Measurements from ENCODE around the gene NDRG3. TPM values are rescaled to one million over a fixed set of nuclear protein-coding genes. Genes with fewer than 3 reads are reported as not detected.
"Not testable (repeated sequence)": the region's sequence is repeated elsewhere in the genome, so short reads cannot be mapped to it uniquely, and the experiment has no call there.

The NDRG3 gene
- polyA plus RNA-seq, 1 experiment, result 28.5 TPM

GRCh38 chr20:36712775-36713174 is 33.1 kb downstream of the NDRG3 start:
- no peak for TF ChIP-seq CTCF (IDR thresholded peaks at IDR 0.05; ENCODE audit: insufficient read depth, low read depth, low read length)
- H3K27me3 ChIP-seq (ENCODE audit: control insufficient read depth, insufficient read depth, low read length), result no peaks in the 10 kb centered on the region
- CTCF ChIA-PET, result interaction anchor here (1.0 kb wide), 1 partner anchor 96 kb away, joined by 3 read pairs; no protein-coding TSS in a partner anchor
- peaks cover 2% of the 10 kb centered on the region; the same call in 1 of the 2 replicates for H3K36me3 ChIP-seq (ENCODE audit: control insufficient read depth, insufficient read depth, low read length)
- no peak overlapping the region for H3K4me3 ChIP-seq (ENCODE audit: low read depth, low read length)
- DNase-seq (ENCODE audit: low read depth), result no peak
- POLR2A ChIA-PET, result no interaction called here

- TF ChIP-seq CTCF (IDR thresholded peaks at IDR 0.05; ENCODE audit: insufficient read depth, low read depth, low read length), result no peak
- Histone ChIP-seq H3K36me3 (ENCODE audit: control insufficient read depth, insufficient read depth, low read length) (no peaks in the 10 kb centered on the region), H3K27me3 (ENCODE audit: control insufficient read depth, insufficient read depth, low read length) (no peaks in the 10 kb centered on the region), H3K4me3 (ENCODE audit: low read depth, low read length) (no peak overlapping the region)
- ChIA-PET CTCF (no interaction called here), POLR2A (no interaction called here)
- DNase-seq (ENCODE audit: low read depth), result no peak
Measured at GRCh38 chr20:36709126-36709525, 36.8 kb downstream of the NDRG3 start.

DNA sequence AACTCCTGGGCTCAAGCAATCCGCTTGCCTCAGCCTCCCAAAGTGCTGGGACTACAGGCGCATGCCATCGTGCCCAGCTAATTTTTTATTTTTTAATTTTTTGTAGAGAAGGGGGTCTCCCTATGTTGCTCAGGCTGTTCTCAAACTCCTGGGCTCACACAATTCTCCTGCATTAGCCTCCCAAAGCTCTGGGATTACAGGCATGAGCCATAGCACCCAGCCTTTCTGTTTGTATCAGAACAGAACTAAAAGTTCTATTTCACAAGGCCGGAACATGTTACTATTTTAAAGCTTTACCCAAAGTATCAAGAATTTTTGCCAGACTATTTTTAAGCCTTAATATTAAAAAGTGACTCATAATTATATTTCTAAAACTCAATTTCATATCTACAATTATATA is 42.4 kb downstream of the NDRG3 start:
- Histone ChIP-seq H3K27me3 (ENCODE audit: control insufficient read depth, insufficient read depth, low read length) (no peaks in the 10 kb centered on the region), H3K4me3 (ENCODE audit: low read depth, low read length) (no peak overlapping the region), H3K36me3 (ENCODE audit: control insufficient read depth, insufficient read depth, low read length) (no peaks in the 10 kb centered on the region)
- ChIA-PET CTCF (no interaction called here), POLR2A (no interaction called here)
- DNase-seq (ENCODE audit: low read depth), result no peak
- no peak for TF ChIP-seq CTCF (IDR thresholded peaks at IDR 0.05; ENCODE audit: insufficient read depth, low read depth, low read length)

GRCh38 chr20:36700438-36700837 is 45.5 kb downstream of the NDRG3 start:
- Histone ChIP-seq H3K36me3 (ENCODE audit: control insufficient read depth, insufficient read depth, low read length) (no peaks in the 10 kb centered on the region), H3K4me3 (ENCODE audit: low read depth, low read length) (no peak overlapping the region), H3K27me3 (ENCODE audit: control insufficient read depth, insufficient read depth, low read length) (no peaks in the 10 kb centered on the region)
- CTCF ChIA-PET, result interaction anchor here (0.7 kb wide), 1 partner anchor 14 kb away, joined by 3 read pairs; no protein-coding TSS in a partner anchor
- DNase-seq (ENCODE audit: low read depth), result no peak
- POLR2A ChIA-PET, result no interaction called here
- TF ChIP-seq CTCF (IDR thresholded peaks at IDR 0.05; ENCODE audit: insufficient read depth, low read depth, low read length), result no peak

- H3K4me3 ChIP-seq (ENCODE audit: low read depth, low read length); H3K36me3 ChIP-seq (ENCODE audit: control insufficient read depth, insufficient read depth, low read length); DNase-seq (ENCODE audit: low read depth); POLR2A ChIA-PET; H3K27me3 ChIP-seq (ENCODE audit: control insufficient read depth, insufficient read depth, low read length): not testable (repeated sequence)
- CTCF ChIA-PET, result interaction anchor here (1.5 kb wide), 1 partner anchor 9 kb away, joined by 4 read pairs; no protein-coding TSS in a partner anchor
Measured at GRCh38 chr20:36695467-36695866, 50.4 kb downstream of the NDRG3 start.

DNA sequence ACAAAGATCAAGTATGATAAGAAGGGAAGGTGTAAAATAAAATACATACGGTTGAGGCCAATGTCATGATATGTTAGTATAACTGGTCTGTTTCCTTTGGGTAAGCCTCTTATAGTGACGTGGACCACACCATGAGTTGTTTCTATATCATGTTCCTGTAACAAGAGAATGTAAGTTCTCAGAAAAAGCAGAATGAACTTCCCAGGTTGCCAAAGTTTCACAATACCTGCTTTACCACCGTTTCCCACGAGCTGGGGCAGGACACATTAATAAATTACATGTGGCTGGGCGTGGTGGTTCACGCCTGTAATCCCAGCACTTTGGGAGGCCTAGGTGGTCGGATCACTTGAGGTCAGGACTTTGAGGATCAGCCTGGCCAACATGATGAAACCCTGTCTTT is 57.3 kb downstream of the NDRG3 start:
- Histone ChIP-seq H3K27me3 (ENCODE audit: control insufficient read depth, insufficient read depth, low read length) (no peaks in the 10 kb centered on the region), H3K4me3 (ENCODE audit: low read depth, low read length) (no peak overlapping the region), H3K36me3 (ENCODE audit: control insufficient read depth, insufficient read depth, low read length) (no peaks in the 10 kb centered on the region)
- POLR2A ChIA-PET, result no interaction called here
- TF ChIP-seq CTCF (IDR thresholded peaks at IDR 0.05; ENCODE audit: insufficient read depth, low read depth, low read length), result no peak
- no peak for DNase-seq (ENCODE audit: low read depth)
- CTCF ChIA-PET, result no interaction called here
